MM.1S (cell line): ENCODE results near the gene SRRM1.

Experiments used
- DNase-seq: peaks from one replicate; pipeline ENCODE4 v3.0.0-alpha.2; 2015
- H2AFZ ChIP-seq: fragments of 300-600 bp; sonication (generic); 2 replicates; pipeline ENCODE4 v1.6.0; 2016; ENCODE audit warnings: antibody characterized with exemption, low read length
- H3F3A ChIP-seq: fragments of 300-600 bp; sonication (generic); 2 replicates; pipeline ENCODE4 v1.6.1; 2016; ENCODE audit warnings: mild to moderate bottlenecking, antibody characterized with exemption, low read length, moderate library complexity, mixed read lengths; ENCODE audit not compliant: insufficient read depth
- H3K27ac ChIP-seq: fragments of 300-600 bp; sonication (generic); 2 replicates; pipeline ENCODE4 v1.5.1; 2016; ENCODE audit warnings: mild to moderate bottlenecking, low read length
- H3K27me3 ChIP-seq: fragments of 300-600 bp; sonication (generic); replicated peaks from 2 replicates; pipeline ENCODE4 v1.6.0; 2016; ENCODE audit warnings: low read length; ENCODE audit not compliant: insufficient read depth
- H3K36me3 ChIP-seq: fragments of 300-600 bp; sonication (generic); replicated peaks from 2 replicates; pipeline ENCODE4 v1.6.1; 2016; ENCODE audit warnings: mild to moderate bottlenecking, low read length, mixed read lengths; ENCODE audit not compliant: insufficient read depth
- H3K4me1 ChIP-seq: fragments of 300-600 bp; sonication (generic); 2 replicates; pipeline ENCODE4 v1.6.1; 2016; ENCODE audit warnings: low read length, mixed read lengths
- H3K4me2 ChIP-seq: fragments of 300-600 bp; sonication (generic); 2 replicates; pipeline ENCODE4 v1.6.0; 2016; ENCODE audit warnings: low read depth, low read length
- H3K4me3 ChIP-seq: fragments of 300-600 bp; sonication (generic); 2 replicates; pipeline ENCODE4 v1.5.1; 2016; ENCODE audit warnings: low read length, mixed read lengths
- H3K79me2 ChIP-seq: fragments of 300-600 bp; sonication (generic); 2 replicates; pipeline ENCODE4 v1.6.1; 2016; ENCODE audit warnings: mixed run types, low read length, mixed read lengths
- H3K9ac ChIP-seq: fragments of 300-600 bp; sonication (generic); 2 replicates; pipeline ENCODE4 v1.6.1; 2016; ENCODE audit warnings: low read length, mixed read lengths
- H3K9me2 ChIP-seq: fragments of 300-600 bp; sonication (generic); replicated peaks from 2 replicates; pipeline ENCODE4 v1.6.1; 2016; ENCODE audit warnings: mild to moderate bottlenecking, low read length, mixed read lengths; ENCODE audit not compliant: insufficient read depth
- H3K9me3 ChIP-seq: fragments of 300-600 bp; sonication (generic); replicated peaks from 2 replicates; pipeline ENCODE4 v1.6.1; 2016; ENCODE audit warnings: mild to moderate bottlenecking, low read length, mixed read lengths; ENCODE audit not compliant: insufficient read depth
- H4K20me1 ChIP-seq: fragments of 300-600 bp; sonication (generic); 2 replicates; pipeline ENCODE4 v1.6.1; 2016; ENCODE audit warnings: mild to moderate bottlenecking, low read length, moderate library complexity, mixed read lengths; ENCODE audit not compliant: insufficient read depth
- EZH2 ChIP-seq: fragments of 300-600 bp; sonication (generic); optimal IDR thresholded peaks from 2 replicates; pipeline ENCODE3; 2017; ENCODE audit warnings: low read depth, mild to moderate bottlenecking, antibody characterized with exemption, low read length, mixed read lengths
- EZH2phosphoT487 ChIP-seq: fragments of 300-600 bp; sonication (generic); IDR thresholded peaks from 2 replicates; pipeline ENCODE4 v1.6.1; 2018; ENCODE audit warnings: antibody characterized with exemption, low read length
- TF ChIP-seq, protein P1 (sequence below): fragments of 300-600 bp; sonication (generic); IDR thresholded peaks from 2 replicates; pipeline ENCODE4 v1.5.1; 2016; ENCODE audit warnings: antibody characterized with exemption, low read length, mixed read lengths

SRRM1 gene

DNA sequence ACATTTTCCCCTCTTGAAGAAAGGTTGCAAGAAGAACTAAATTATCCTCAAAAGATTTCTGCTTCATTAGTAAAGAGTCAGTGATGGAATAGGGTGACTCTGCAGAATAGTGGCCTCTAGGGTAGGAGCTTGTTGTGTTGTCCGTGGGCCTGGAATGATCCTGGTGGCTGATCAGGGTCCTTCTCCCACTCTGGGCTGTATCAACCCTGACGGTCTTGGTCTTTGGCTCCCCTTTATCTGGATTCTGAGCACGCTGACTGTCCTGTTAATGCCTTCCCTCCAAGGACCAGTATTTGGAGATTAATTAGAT, 36.9 kb upstream of the SRRM1 start:
- no peaks in the 10 kb centered on the region for H3K36me3 ChIP-seq
- no peak for TF ChIP-seq EZH2
- TF ChIP-seq, protein P1, sequence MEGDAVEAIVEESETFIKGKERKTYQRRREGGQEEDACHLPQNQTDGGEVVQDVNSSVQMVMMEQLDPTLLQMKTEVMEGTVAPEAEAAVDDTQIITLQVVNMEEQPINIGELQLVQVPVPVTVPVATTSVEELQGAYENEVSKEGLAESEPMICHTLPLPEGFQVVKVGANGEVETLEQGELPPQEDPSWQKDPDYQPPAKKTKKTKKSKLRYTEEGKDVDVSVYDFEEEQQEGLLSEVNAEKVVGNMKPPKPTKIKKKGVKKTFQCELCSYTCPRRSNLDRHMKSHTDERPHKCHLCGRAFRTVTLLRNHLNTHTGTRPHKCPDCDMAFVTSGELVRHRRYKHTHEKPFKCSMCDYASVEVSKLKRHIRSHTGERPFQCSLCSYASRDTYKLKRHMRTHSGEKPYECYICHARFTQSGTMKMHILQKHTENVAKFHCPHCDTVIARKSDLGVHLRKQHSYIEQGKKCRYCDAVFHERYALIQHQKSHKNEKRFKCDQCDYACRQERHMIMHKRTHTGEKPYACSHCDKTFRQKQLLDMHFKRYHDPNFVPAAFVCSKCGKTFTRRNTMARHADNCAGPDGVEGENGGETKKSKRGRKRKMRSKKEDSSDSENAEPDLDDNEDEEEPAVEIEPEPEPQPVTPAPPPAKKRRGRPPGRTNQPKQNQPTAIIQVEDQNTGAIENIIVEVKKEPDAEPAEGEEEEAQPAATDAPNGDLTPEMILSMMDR = no peak
- TF ChIP-seq EZH2phosphoT487 = no peak
- H3K9me2 ChIP-seq = no peaks in the 10 kb centered on the region
- no peak for DNase-seq
- H3K27ac ChIP-seq = no peak overlapping the region
- H3K9ac ChIP-seq = no peak overlapping the region
- H3F3A ChIP-seq = no peaks in the 10 kb centered on the region
- H4K20me1 ChIP-seq = no peaks in the 10 kb centered on the region
- no peaks in the 10 kb centered on the region for H3K9me3 ChIP-seq
- H3K4me3 ChIP-seq = no peak overlapping the region
- H3K4me2 ChIP-seq = no peak overlapping the region
- no peaks in the 10 kb centered on the region for H3K27me3 ChIP-seq
- H2AFZ ChIP-seq = no peak overlapping the region
- H3K4me1 ChIP-seq = no peaks in the 10 kb centered on the region
- H3K79me2 ChIP-seq = no peaks in the 10 kb centered on the region

DNA sequence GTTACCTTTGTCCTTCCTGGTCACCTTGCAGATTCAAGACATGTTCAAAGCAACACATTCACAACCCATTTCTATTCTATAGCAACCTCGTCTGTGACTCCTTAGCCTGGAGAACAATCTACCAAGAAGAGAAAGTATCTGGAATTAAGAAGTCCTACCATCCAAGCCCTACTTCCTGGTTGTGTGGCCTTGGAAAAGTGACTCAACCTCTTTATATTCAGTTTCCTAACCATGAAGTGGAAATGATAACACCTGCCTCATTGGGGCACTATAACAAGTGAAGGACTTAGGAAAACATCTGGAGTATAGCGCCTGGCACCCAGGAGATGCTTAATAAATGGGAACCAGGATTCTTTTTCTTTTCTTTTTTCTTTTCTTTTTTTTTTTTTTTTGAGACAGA, 36.5 kb upstream of the SRRM1 start:
- Histone ChIP-seq H3K4me3 (no peak overlapping the region), H3K4me1 (no peaks in the 10 kb centered on the region), H2AFZ (no peak overlapping the region), H3K79me2 (no peaks in the 10 kb centered on the region), H3K27ac (no peak overlapping the region), H3K27me3 (no peaks in the 10 kb centered on the region), H3K9me2 (no peaks in the 10 kb centered on the region), H3K9me3 (no peaks in the 10 kb centered on the region), H3K9ac (no peak overlapping the region), H4K20me1 (no peaks in the 10 kb centered on the region), H3F3A (no peaks in the 10 kb centered on the region), H3K4me2 (no peak overlapping the region), H3K36me3 (no peaks in the 10 kb centered on the region)
- TF ChIP-seq EZH2 (no peak), EZH2phosphoT487 (no peak)
- TF ChIP-seq, protein P1 = no peak
- no peak for DNase-seq

DNA sequence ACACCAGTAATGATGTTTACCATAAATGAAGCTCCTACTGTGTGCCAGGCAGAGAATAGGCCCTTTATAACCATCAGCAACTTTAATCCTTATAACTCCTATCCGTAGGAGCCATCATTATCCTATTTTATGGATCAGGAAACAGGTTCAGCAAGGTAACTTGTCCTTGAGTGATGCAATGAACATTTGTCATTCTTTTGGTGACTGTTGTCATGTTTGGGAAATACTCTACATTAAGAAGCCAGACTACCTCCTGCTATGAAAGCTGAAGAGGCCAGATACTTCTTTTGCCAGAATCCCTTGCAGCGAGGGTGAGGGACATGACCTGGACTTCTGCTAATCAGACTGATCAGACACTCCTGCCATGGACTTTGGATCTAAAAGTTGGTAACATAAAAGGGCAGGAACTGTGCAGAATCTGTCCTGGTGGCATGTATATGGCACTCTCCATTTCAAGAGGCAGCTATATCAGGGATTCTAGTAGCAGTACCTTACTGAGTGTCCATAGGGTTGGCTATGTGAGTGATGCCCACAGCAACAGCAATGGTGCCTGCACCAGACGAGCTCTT, 33.1 kb upstream of the SRRM1 start:
- Histone ChIP-seq H3K4me3 (no peak overlapping the region), H3K79me2 (no peaks in the 10 kb centered on the region), H3K9me2 (no peaks in the 10 kb centered on the region), H3K9ac (no peak overlapping the region), H3K27ac (no peak overlapping the region), H4K20me1 (no peaks in the 10 kb centered on the region), H3F3A (no peaks in the 10 kb centered on the region), H3K27me3 (no peaks in the 10 kb centered on the region), H3K9me3 (no peaks in the 10 kb centered on the region), H3K4me1 (no peaks in the 10 kb centered on the region), H2AFZ (no peak overlapping the region), H3K4me2 (no peak overlapping the region), H3K36me3 (no peaks in the 10 kb centered on the region)
- DNase-seq = no peak
- TF ChIP-seq EZH2phosphoT487 (no peak), EZH2 (no peak)
- TF ChIP-seq, protein P1 = no peak
